Measurements from ENCODE around the gene LIN7B.

The LIN7B gene

DNA sequence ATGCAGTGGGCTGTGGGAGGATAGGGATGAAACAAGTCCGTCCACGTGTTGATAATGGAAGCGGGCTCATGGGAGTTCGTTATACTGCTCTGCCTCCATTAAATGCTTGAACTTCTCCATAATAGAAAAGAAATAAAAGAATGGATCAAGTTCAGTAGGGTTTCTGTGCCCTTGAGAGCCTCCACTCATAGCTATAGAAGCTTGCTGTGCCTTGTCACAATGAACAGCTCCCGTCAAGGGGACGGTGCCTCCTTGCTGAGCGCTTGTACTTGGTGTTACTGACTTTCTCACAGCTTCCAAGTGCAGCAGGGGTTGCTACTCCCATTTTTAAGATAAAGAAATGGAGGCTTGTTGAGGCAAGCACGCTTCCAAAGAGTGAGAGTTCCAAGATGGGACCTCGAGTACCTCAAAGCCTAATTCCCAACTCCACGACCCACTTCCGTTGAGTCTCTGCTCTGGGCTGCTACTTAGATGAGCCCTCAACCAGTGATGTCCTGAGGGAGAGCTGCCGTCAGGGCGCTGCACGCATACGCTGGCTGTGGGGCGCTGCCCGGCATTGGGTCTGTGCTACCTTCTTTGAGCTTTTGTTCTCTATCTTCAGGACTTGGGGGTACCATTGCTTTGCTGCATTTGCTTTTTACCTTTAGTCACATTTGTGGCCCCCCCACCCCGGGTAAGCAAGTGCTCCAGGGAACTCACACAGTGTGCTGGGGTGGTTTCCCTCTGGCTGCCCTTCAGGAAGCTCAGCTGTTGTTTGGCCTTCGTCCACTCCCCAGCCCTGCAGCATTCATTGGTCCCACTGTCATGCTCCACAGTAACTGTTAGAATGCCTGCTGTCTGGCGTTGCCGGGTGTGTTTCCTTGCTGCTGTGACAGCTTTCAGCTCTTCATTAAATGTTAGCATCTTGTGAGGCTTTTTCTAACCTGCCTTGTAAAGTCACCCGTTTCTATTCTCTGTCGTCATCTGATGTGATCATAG is 19.4 kb upstream of the LIN7B start:
- DNase-seq (ENCODE audit: low spot score) = no peak
- H3K27ac ChIP-seq = peak overlapping the region; percentile 45
- ChIA-PET CTCF (interaction anchor here (0.6 kb wide), 2 partner anchors 76 to 130 kb away, joined by 3 read pairs; no protein-coding TSS in a partner anchor), POLR2A (ENCODE audit: low non-redundant PET) (no interaction called here)
- TF ChIP-seq, protein P1, sequence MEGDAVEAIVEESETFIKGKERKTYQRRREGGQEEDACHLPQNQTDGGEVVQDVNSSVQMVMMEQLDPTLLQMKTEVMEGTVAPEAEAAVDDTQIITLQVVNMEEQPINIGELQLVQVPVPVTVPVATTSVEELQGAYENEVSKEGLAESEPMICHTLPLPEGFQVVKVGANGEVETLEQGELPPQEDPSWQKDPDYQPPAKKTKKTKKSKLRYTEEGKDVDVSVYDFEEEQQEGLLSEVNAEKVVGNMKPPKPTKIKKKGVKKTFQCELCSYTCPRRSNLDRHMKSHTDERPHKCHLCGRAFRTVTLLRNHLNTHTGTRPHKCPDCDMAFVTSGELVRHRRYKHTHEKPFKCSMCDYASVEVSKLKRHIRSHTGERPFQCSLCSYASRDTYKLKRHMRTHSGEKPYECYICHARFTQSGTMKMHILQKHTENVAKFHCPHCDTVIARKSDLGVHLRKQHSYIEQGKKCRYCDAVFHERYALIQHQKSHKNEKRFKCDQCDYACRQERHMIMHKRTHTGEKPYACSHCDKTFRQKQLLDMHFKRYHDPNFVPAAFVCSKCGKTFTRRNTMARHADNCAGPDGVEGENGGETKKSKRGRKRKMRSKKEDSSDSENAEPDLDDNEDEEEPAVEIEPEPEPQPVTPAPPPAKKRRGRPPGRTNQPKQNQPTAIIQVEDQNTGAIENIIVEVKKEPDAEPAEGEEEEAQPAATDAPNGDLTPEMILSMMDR (conservative IDR thresholded peaks at IDR 0.05; ENCODE audit: low read depth) = no peak

DNA sequence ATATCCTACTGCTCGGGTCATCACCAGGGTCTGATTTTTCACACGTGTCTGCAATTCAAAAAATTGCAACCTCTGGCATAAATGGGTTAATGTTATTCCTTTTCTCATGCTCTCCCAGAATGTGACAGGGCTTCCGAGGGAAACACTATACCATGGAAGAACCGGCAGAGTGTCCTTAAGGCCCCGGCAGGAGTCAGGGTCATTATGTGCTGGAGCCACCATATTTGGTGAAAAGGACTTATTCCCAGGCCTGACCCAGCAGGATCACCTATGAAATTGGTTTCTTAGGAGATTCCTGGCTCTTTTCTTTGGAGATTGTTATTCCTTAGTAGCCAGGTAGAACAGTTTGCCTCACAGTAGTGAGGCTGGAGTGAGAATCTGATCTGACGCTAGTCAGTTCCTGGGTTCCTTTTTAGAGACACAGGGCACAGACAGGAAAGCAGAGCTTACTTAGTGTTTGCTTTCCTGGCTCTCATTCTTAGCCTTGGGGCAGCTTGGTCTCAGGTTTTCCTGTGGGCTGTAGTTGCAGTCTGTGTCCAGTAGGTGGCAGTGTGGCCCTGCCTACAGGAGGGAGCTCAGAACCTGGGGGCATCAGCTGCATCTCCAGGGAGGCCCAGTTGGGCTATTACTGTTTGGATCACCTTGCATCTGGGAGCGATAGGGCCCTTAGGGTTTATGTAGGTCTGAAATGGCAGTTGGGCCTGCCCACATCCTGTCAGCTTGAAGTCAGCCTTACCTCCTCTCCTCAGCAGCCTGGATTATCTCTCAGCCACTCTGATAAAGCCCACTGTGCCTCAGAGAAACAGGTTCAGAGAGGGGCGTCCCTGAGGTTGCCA is 16.5 kb upstream of the LIN7B start:
- CTCF ChIA-PET = interaction anchor here (0.5 to 2.3 kb wide), 24 partner anchors 9 to 879 kb away, joined by 3 to 16 read pairs (median 4); partner anchors contain the start of genes HRC, LIN7B, PPFIA3 and TRPM4

DNA sequence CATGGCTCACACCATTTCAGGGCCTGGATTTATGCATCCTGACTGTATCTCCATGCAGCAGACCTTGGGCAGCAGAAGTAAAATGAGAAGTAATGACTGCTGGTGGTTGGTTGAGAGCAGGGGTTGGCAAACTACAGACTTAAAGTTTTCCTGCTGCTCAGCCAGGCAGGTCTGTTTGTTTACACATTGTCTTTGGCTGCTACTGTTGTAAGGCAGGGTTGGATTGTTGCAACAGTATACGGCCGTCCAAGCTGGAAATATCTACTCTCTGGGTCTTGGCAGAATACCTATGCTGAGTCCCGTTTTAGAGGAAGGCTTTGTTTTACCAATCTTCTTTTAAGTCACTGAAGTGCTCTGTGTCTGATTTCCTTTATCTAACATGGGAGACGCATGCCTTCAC is 15.4 kb upstream of the LIN7B start:
- H3K27ac ChIP-seq = peak overlapping the region; percentile 9; the same call in 1 of the 2 replicates
- DNase-seq (ENCODE audit: low spot score) = no peak
- ChIA-PET POLR2A (ENCODE audit: low non-redundant PET) (no interaction called here), CTCF (interaction anchor here (0.6 to 1.8 kb wide), 5 partner anchors 18 to 687 kb away, joined by 3 to 14 read pairs (median 4); no protein-coding TSS in a partner anchor)
- TF ChIP-seq, protein P1 (conservative IDR thresholded peaks at IDR 0.05; ENCODE audit: low read depth) = no peak

More for the DNA sequence above, 16.5 kb upstream of the LIN7B start:
- peak overlapping the region; percentile 9 for H3K27ac ChIP-seq
- POLR2A ChIA-PET (ENCODE audit: low non-redundant PET) = no interaction called here
- TF ChIP-seq, protein P1 (conservative IDR thresholded peaks at IDR 0.05; ENCODE audit: low read depth) = peak; percentile 94
- peak; percentile 59 for DNase-seq (ENCODE audit: low spot score)

DNA sequence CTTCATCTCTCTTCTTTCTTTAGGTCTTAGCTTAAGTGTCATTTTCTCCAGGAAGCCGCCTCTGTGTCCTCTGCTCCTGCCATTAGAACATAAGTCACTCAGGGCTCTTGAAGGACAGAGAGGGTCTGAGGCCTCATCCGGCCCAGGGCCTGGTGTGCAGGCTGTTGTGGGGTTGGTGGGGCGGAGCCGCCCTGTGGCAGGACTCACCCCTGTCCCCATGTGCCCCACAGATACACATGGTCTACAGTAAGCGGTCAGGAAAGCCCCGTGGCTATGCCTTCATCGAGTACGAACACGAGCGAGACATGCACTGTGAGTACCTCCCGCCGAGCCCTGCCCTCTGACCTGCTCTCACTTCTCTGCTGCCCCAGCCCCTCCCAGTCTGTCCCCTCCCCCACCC is 13.0 kb upstream of the LIN7B start:
- TF ChIP-seq, protein P1 (conservative IDR thresholded peaks at IDR 0.05; ENCODE audit: low read depth) = no peak
- ChIA-PET CTCF (no interaction called here), POLR2A (ENCODE audit: low non-redundant PET) (no interaction called here)
- DNase-seq (ENCODE audit: low spot score) = no peak
- peak overlapping the region; percentile 31 for H3K27ac ChIP-seq

DNA sequence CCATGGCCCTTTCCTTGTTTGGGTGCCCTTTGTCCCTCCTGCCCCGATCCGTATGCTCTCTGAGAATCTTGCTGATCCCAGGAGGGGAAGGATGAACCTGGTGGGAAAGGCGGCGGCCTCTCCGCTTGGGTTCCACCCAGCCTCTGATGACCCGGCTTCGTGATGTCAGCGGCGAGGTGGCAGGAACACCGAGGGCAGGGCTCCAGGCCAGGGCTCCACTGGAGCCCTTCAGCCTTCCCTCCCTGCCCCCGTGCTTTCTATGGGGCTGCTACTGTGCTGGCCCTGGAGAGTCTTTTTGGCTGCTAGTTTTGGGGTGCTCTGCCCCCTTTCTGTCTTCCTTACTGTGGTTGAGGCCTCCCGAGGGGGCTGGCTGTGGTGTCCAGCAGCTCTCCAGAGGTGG is 11.9 kb upstream of the LIN7B start:
- POLR2A ChIA-PET (ENCODE audit: low non-redundant PET) = no interaction called here
- peak overlapping the region; percentile 34 for H3K27ac ChIP-seq
- TF ChIP-seq, protein P1 (conservative IDR thresholded peaks at IDR 0.05; ENCODE audit: low read depth) = no peak
- CTCF ChIA-PET = no interaction called here
- no peak for DNase-seq (ENCODE audit: low spot score)
